Psoas muscle (tissue), 8 donors: ENCODE measurements around the gene MAU2. TPM values are rescaled to one million over a fixed set of nuclear protein-coding genes. Genes with fewer than 3 reads are reported as not detected.

Experiments
- ATAC-seq, 4 donors: fragments of 200-7000 bp; cut with Tn5 transposase; one replicate each; pipeline ENCODE4 v1.9.1; 2020; ENCODE audit warnings: moderate library complexity in 3 of 4, mild to moderate bottlenecking in 2 of 4
- DNase-seq, 2 donors: peaks; one replicate each; pipeline ENCODE4 v3.0.0-alpha.2; 2020
- H3K27ac ChIP-seq: fragments of 200-600 bp; one replicate; pipeline ENCODE4 v1.8.0; 2022
- H3K27me3 ChIP-seq, 3 donors: fragments of 200-600 bp in 1 of 3; one replicate each; pipeline versions ENCODE4 v1.6.1 to v1.8.0; 2013 to 2022; ENCODE audit warnings: low read length in 2 of 3, mild to moderate bottlenecking in 2 of 3, moderate library complexity in 1 of 3; ENCODE audit not compliant: insufficient read depth in 3 of 3
- H3K36me3 ChIP-seq, 2 donors: fragments of 200-600 bp in 1 of 2; one replicate each; pipeline versions ENCODE4 v1.6.1 to v1.8.0; 2013 to 2022; ENCODE audit warnings: low read depth in 1 of 2, mild to moderate bottlenecking in 1 of 2, moderate library complexity in 1 of 2; ENCODE audit not compliant: insufficient read depth in 1 of 2
- H3K4me1 ChIP-seq: fragments of 200-600 bp; one replicate; pipeline ENCODE4 v1.8.0; 2022
- H3K4me3 ChIP-seq: fragments of 200-600 bp; one replicate; pipeline ENCODE4 v1.8.0; 2022; ENCODE audit warnings: mild to moderate bottlenecking
- H3K9me3 ChIP-seq: fragments of 200-600 bp; one replicate; pipeline ENCODE4 v1.8.0; 2022
- CTCF ChIP-seq: fragments of 200-600 bp; IDR thresholded peaks from one replicate; pipeline ENCODE4 v1.8.0; 2022; ENCODE audit warnings: antibody characterized with exemption
- WGBS, 3 donors: extraction: QIAGEN DNeasy Blood & Tissue Kit; methylation state at CpG; one replicate each; pipeline versions ENCODE4 v1.1.6 to v1.1.7; 2013; 5-methylcytosine and 5-hydroxymethylcytosine counted together
- intact Hi-C, 2 donors: fragments of 100-400 bp; cut with DNase I; formaldehyde crosslinking; loops; one replicate each; pipeline versions ENCODE4 v1.11.0 to v1.14.2; 2022
- polyA plus RNA-seq, 3 donors: library from polyadenylated mRNA; stranded (reverse); fragments of 200-250 nt; gene quantifications; one replicate each; pipeline ENCODE4 v1.2.3, GENCODE V29; 2013
- total RNA-seq, 4 donors: library from RNA; stranded (reverse); fragmentation: NEBNext Ultra II Directional in 2 of 4; extraction: Animal tissue kit (Norgen Biotek cat#: 25700) in 2 of 4; gene quantifications; one replicate each; pipeline versions ENCODE4 v1.2.1 to v1.2.4, GENCODE V29; 2021 to 2023
- donor health status: healthy with polysubstance abuse.
- donor health status: DM: no; HTN: no; CAD: no; lungs with moderate emphysema.
- donor health status: Bipolar disorder and iron deficiency.
- donor health status: healthy.
- donor health status: DM: yes; HTN: yes; CAD: no.
- donor health status: DM: no; HTN: no; CAD: no.
- donor health status: DM: no; HTN: no; CAD: no.
- donor health status: DM: yes; HTN: yes; CAD: no.

Gene MAU2
- total and polyA plus RNA-seq, 7 donors: 12.3 to 55.1 (median 26.2) TPM

- H3K9me3 ChIP-seq: no peaks in the 10 kb centered on the region
- no peak for TF ChIP-seq CTCF
- H3K36me3 ChIP-seq: peaks cover 0 to 77% of the 10 kb centered on the region in 2 donors
- no peak for DNase-seq
- intact Hi-C loops: no loop called here
- no peak overlapping the region for H3K4me3 ChIP-seq
- no peaks in the 10 kb centered on the region for H3K4me1 ChIP-seq
- no peak overlapping the region for H3K27ac ChIP-seq
- no peaks in the 10 kb centered on the region for H3K27me3 ChIP-seq
- peak in 3 of 4 donors; percentile 9 to 43 (median 39) for ATAC-seq
- WGBS, 3 donors: 81 to 89% (median 83%) methylated on average over 19 of the region's 19 CpGs
Measured at GRCh38 chr19:19296953-19297689, 23.5 kb upstream of the MAU2 start.

- TF ChIP-seq CTCF: no peak
- intact Hi-C loops: no loop called here
- Histone ChIP-seq H3K4me3 (no peak overlapping the region), H3K27me3 (no peaks in the 10 kb centered on the region), H3K36me3 (peaks cover 0 to 76% of the 10 kb centered on the region in 2 donors), H3K4me1 (no peaks in the 10 kb centered on the region), H3K27ac (no peak overlapping the region), H3K9me3 (no peaks in the 10 kb centered on the region)
- ATAC-seq (peak in 3 of 4 donors; percentile 30 to 51 (median 43)), DNase-seq (no peak)
- 53 to 66% (median 58%) methylated on average over 9 of the region's 9 CpGs for WGBS, 3 donors
Measured at GRCh38 chr19:19297759-19298158, 22.9 kb upstream of the MAU2 start.

- no peak for TF ChIP-seq CTCF
- DNase-seq: no peak
- Histone ChIP-seq H3K27ac (no peak overlapping the region), H3K4me3 (no peak overlapping the region), H3K27me3 (no peaks in the 10 kb centered on the region), H3K36me3 (peaks cover 0 to 74% of the 10 kb centered on the region in 2 donors), H3K9me3 (no peaks in the 10 kb centered on the region), H3K4me1 (no peaks in the 10 kb centered on the region)
- intact Hi-C loops: no loop called here
- 95 to 99% (median 95%) methylated on average over 12 of the region's 12 CpGs for WGBS, 3 donors
- ATAC-seq: no peak
Measured at GRCh38 chr19:19300613-19301012, 20.0 kb upstream of the MAU2 start.

GRCh38 chr19:19303411-19303810 lies 17.2 kb upstream of the MAU2 start:
- Histone ChIP-seq H3K4me3 (no peak overlapping the region), H3K27me3 (no peaks in the 10 kb centered on the region), H3K9me3 (no peaks in the 10 kb centered on the region), H3K36me3 (peaks cover 0 to 84% of the 10 kb centered on the region in 2 donors), H3K27ac (no peak overlapping the region), H3K4me1 (no peaks in the 10 kb centered on the region)
- DNase-seq (no peak), ATAC-seq (no peak)
- no peak for TF ChIP-seq CTCF
- WGBS, 3 donors: 89 to 90% (median 90%) methylated on average over 14 of the region's 14 CpGs
- intact Hi-C loops: no loop called here
